HG03575 (cell line): ENCODE results near the gene ATG9A.

Source experiments
- ATAC-seq: cut with Tn5 transposase; IDR thresholded peaks from one replicate; pipeline ENCODE4 v1.9.1; 2021; ENCODE audit not compliant: unreplicated experiment, insufficient number of reproducible peaks, low FRiP score; ENCODE audit errors: extremely low read depth

Gene ATG9A

DNA sequence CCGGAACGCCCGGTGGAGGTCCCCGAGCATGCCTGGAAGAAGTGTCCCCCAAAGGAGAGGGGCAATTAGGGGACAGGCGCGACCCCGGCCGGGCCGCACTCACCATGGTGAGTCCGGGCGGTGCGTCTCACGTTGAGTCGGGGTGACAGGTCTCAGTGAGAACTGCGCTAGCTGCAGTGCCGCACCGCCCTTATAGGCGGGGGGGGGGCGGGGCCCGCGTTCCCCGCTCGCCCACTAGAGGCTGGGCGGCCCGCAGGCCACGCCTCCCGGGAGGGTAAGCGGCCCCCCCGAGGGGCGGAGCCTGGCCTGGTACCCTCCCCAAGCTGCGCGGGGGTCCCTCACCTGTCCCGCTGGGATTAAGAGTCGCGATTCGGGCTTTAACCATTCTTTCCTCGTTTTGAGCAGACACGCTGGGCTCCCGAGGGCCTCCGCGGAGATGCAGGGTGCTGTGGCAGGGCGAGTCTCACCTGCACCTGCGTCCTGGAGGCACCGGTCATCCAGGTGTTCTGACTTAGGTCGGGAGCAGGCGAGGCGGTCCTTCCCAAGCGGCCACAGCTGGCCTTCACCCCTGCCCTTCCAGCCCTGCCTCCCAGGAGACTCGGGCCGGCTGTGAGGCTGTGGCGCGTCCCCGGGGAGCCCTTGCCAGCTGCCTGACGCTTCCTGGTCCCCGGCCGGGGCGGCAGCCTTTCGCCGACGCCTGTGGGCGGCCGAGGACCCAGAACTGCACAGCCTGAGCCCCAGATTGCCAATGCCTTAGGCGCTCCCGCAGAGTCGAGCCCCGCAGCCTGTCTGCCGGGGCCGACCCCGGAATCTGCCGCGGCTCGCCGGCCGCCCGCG lies 24.5 kb upstream of the ATG9A start, which contains the start of gene TUBA4A:
Gene TUBA4A (minus strand): TSS at position 166 of the 837 bp plus-strand sequence. CDS start 60 bp downstream, at position 106.
- ATAC-seq: no peak

DNA sequence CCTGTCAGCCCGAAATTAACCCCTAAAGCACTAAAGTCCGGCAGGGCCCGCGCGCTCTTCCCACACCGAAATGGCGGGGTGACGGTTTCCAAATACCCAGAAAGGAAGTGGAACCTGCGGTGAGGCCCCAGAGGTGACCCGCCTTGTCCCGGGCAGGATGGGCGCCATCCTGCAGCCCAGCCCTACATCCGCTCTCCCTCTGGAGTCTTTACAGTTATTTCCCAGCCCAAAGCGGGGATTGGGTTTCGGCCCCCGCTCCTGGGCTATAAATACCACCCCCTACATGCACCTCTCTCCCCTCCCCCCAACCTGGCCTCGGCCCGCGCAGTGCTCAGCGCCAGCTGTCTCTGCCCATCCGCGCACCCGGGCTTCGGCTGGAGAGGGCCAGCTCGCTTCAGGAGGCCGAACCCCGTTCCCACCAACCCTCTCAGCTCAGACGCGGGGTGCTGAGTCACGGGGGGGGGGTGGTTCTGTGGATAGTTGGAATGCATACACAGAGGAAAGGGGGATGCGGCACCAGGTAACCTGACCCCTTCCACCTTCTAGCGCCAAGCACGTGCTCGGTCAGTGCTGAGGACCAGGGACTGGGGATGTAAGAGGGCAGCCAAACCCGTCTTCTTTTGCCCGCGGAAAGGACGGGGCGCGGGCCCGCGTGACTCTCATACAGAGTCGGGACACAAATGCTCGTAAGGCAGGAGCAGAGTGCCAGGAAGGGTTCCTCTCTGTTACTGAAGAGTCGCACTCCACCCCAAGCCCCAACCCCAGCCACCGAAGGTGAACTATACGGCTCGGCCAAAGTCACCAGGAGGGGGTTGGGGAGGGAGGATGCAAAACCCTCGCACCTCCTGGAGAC lies 23.7 kb upstream of the ATG9A start, which contains the start of gene TUBA4B:
Gene TUBA4B (plus strand): TSS at position 344 of the 853 bp plus-strand sequence. CDS start 165 bp downstream, at position 509.
- no peak for ATAC-seq

DNA sequence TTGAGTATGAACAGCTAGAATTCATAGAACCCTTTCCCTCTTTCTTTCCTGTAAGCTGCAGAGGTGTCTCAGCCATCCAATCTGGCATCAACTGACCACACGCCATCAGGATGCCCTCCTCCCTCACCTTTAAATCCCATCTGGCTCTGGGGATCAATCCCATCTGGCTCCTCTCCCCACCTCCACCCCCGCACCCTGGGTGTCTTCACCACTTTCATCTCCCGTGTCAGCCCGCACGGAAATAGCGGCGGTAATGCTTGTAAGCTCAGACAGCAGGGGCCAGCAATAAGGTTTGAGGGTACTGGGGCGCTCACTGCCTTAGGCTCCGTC lies 23.1 kb upstream of the ATG9A start:
- ATAC-seq: no peak

DNA sequence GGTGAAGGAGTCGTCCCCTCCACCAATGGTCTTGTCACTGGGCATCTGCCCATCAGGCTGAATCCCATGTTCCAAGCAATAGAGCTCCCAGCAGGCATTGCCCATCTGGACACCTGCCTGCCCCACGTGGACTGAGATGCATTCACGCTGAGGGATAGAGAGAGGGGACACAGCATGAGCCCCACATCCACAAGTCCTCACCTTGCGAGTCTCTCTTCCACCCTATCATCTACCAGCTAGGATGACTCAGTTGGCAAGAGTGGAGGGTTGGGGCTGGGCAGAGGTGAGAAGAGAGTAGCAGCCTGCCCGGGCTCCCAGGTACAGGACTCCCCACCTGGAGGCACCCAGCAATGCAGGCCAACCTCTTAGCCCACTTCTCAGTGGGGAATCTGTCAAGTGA lies 22.6 kb upstream of the ATG9A start:
- no peak for ATAC-seq

DNA sequence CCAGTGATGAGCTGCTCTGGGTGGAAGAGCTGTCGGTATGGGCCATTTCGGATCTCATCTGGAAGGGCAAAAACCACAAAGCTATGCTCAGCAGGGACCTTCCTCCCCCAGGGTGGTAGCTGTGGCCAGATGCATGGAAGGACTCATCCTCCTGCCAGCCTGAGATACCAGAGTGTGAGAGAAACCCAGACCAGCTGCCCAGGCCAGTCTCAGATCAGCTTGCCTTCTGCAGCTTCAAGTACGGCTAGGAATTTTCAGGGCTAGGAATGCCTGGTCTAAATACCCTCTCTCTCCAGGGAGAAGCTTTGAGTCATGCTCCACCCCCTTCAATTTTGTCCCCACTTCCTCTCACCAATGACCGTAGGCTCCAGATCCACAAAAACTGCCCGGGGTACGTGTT lies 22.2 kb upstream of the ATG9A start:
- no peak for ATAC-seq

DNA sequence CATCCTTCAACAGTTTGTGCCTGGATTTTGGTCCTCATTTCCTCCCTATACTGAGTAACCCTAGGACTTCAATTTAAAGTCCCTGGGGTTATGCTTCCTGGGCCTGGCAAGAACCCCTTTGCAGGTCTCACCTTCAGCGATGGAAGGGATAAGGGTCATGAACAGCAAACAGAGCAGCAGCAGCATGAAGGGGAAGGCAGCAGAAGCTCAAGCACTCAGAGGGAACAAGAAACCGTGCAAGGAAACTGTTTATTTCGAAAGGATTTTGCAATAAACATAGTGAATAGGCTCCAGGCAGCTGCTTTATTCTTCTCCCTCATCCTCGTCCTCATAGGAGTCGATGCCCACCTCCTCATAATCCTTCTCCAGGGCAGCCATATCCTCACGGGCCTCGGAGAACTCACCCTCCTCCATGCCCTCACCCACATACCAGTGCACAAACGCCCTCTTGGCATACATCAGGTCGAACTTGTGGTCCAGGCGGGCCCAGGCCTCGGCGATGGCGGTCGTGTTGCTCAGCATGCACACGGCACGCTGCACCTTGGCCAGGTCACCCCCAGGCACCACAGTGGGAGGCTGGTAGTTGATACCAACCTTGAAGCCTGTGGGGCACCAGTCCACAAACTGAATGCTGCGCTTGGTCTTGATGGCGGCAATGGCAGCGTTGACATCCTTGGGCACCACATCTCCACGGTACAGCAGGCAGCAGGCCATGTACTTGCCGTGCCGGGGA lies 20.8 kb upstream of the ATG9A start:
- no peak for ATAC-seq

DNA sequence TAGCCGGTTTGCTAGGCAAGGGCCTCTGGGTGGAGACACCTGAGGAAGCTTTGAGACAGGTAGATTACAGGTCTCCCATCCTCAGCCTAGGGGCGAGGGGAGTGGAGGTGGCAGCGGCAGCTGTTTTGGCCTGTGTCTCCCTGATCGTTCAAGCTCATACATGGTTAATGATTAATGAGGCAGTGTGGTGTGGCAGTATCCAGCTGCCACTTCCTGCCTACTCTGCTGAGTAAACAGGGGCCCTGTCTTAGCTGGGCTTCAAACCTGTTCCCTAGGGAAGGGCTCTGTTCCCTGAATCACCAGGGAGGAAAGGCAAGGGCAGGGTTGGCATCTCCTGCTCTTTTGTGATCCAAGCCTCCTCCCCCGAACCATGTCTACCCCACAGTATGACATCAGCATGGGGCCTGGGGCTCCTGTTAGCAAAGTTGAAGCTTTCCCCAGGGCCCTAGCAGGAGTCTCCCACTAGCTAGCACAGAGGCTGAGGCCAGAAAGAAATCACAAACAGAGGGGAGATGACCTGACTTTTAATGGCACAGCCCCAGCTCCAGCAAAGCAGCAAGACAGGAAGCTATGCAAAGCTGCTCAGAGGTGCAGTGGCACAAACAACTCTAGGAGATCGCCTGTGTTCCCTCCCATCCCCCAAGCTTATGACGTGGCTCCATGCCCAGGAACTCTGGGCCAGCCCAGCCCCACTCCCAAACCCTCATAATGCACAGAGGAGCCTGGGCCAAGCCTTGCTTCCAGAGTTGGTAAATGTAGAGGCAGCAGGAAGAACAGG lies 20.0 kb upstream of the ATG9A start:
- no peak for ATAC-seq

DNA sequence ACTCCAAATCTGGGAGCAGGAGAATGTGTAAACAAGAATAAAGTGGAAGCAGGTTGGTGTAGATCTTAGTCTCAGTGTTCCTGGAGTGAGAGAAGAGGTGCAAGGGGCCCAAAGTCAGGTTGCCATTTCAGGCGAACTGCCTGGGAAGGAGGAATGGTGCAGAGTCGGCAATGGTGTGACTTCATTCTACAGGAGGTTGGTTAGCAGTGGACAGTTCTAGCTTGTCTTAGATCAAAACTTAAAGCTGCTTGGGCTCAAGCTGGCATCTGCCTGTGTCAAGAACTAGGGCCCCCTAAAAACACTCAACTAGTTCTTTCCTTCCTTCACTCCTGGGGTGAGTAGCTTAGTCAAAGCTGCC lies 19.4 kb upstream of the ATG9A start:
- ATAC-seq: no peak

DNA sequence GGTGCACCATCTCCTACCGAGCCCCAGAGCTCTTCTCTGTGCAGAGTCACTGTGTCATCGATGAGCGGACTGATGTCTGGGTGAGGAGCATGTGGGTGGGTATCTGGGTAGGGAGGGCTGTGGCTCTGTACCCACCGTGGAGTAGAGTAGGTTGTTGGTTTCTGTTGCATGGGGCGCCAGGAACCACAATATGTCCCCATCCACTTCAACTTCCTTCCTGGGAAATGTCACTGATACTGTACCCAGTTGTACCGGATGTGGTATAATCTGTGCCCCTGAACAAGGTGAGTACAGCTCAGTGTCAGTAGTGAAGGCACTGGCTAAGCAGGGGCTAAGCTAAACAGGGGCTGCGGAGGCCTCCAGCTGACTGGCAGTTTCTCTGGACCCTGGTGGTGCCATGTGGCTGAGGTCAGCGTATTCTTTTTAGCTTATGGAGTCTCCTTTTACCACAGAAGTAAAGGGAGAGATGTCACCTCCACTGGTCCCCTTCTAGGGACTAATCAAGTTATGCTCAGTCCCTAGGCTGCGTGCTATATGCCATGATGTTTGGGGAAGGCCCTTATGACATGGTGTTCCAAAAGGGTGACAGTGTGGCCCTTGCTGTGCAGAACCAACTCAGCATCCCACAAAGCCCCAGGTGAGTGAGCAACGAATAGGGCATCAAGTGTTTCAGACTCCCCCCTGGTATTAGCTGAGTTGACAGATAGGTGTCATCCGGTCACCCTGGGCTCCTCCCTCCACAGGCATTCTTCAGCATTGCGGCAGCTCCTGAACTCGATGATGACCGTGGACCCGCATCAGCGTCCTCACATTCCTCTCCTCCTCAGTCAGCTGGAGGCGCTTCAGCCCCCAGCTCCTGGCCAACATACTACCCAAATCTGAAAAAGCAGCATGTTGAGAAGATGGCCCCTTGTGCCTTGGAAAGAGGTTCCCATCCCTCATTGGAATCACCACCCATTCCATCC lies 18.5 kb upstream of the ATG9A start:
- no peak for ATAC-seq

DNA sequence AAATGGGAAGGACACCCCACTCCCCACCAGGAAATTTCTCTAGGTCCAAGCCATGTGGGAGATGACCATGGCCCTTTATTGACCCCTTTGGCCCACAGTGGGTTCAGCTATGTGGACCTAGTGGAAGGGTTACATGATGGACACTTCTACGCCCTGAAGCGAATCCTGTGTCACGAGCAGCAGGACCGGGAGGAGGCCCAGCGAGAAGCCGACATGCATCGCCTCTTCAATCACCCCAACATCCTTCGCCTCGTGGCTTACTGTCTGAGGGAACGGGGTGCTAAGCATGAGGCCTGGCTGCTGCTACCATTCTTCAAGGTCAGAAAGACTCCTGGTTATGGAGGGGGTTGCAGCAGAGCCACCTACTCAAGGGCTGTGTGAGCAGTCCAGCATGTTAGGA lies 17.1 kb upstream of the ATG9A start:
- ATAC-seq: no peak

DNA sequence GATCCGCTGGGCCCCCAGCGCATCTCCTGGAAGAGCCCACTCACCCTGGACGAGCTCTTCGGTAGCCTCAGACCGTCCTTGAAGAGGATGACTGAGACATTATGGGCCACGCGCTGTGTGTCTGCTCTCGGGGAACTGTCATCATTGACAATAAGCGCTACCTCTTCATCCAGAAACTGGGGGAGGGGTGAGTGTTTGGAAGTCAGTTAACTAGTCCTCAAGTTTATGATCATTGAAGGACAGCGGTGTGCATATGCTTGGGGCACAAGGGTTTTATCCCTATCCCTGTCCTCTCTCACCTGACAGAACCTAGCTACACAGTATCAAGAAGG lies 16.4 kb upstream of the ATG9A start:
- no peak for ATAC-seq

DNA sequence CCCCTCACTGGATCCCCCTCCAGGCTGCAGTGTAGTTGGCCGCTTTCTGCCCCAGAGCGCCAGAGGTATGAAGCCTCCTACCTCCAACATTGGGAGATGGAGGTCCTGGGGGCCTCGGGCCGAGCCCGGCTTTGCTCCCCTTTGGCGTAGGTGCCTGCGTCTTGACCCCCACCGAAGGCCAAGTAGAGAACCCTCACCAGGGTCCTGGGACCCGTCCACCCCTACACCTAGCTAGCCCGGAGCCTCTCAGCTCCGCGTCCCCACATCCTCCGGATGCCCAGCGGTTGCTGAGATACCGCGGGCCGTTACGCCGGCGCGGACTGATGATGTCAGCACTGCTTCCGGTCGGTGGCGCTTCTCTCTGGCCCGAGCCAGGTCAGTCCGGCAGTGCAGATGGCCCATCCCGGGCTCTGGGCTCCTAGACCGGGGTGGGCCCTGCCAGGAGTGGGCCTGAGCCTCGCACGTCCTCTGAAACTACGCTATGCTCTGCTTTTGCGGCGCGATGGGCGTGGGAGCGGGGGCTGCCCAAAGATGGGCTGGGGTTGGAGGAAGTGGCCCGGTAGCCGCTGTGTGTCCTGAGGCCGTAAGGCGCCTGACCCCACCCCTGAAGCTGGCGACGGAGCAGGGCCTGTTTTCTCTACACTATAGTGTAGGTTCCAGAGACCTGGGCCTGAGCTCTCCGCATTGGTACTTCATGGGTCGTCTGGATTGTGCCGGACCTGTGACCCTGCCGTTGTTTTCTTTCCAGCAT lies 15.9 kb upstream of the ATG9A start, which contains the start of the genes GLB1L and STK16:
Gene GLB1L (minus strand): TSS at position 297 of the 751 bp plus-strand sequence. CDS start 1,871 bp downstream, outside the sequence.
Gene STK16 (plus strand): TSS at position 332 of the 751 bp plus-strand sequence. CDS start 521 bp downstream, outside the sequence.
- peak; percentile 36 for ATAC-seq

DNA sequence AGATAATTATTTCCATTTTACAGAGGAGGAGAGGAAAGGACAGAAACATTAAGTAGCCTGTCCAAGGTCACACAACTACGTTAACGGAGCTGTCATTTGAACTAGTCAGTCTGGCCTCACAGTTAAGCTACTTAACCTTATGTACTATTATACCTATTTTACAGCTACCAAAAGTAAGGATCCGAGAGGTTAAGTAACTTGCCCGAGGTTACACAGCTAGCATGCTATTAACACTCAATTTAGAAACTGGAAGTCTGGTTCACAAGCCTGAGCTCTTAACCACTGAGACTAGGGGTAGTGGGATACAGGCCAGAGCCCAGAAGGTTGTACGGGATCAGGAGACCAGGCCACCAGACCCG lies 15.3 kb upstream of the ATG9A start:
- ATAC-seq: no peak

DNA sequence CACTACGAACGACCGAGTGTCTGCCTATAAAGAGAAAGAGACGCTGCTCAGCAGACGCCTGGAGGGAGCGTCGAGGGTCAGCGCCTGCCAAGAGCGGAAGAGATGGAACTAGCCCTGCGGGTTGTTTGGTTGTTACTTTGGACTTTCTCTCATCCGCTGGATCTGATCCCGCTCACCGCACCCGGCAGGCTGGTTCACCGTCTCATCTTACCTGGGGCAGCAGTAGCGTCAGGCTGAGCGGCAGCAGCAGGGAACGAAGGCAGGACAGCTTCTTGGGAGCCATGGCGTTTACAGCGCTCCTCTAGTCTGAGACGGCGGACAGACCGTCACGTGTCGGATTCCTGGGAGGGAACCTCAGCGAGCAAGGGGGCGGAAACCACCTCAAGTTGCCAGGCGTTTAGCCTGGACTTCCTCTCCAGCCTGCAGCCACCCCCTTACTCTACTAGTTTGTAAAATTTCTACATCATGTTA lies 13.9 kb upstream of the ATG9A start:
- no peak for ATAC-seq

DNA sequence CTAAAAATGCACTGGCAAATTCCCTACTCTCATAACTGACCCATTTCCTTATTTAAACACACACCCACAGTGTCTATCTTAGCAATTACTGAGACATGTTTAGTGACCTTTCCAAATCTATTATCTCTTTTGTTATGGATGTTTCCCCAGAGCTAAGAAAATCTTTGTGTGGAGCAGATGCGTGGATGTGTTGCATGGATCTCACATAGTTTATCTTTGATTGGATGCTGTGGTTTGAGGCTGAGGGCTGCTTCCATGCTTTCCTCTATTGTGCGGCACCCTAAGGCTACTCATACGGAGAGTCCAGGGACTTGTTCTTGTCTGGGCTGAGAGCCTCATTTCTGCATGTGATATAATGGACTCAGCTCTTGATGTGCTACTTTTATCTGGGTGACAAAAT lies 4.9 kb upstream of the ATG9A start:
- no peak for ATAC-seq

DNA sequence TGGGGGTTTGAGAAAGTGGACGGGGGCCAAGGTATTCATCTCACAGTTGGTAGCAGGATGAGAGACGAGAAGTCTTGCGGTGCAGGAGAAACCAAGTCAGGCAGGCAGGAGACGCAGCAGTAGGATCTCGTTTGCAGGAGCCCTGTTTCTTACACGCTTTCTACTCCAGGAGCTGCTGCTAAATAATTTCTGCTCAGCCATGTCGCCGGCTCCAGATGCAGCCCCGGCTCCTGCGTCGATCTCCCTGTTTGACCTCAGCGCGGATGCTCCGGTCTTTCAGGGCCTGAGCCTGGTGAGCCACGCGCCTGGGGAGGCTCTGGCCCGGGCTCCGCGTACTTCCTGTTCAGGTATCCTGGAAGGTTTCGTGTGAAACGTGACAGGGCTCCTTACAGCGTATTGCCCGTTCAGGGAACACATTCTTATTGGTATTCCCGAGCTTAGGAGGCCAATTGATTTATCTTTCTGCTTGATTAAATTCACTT lies 664 bp upstream of the ATG9A start:
- ATAC-seq: no peak

DNA sequence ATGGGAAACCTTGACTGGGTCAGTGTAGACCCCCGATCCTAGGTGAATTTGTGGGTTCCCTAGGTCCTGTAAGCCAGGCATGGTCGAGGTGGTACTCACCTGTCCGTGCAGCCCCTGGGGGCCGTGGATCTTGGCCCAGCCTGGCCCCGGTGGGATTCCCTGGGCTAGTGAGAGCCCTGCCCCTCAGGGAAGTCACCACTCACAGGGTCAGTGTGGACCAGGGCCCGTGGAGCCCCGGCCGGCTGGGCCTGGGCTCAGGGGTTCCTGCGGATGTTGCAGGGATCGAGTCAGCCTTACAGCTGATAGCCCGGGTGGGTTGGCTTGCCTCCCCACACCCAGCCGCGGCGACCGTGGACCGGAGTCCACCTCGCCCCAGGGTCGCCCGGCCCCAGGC lies 528 bp downstream of the ATG9A start:
- peak; percentile 5 for ATAC-seq
